Ascending aorta (tissue), 2 donors: ENCODE results near the gene ITGA7. TPM values are rescaled to one million over a fixed set of nuclear protein-coding genes. Genes with fewer than 3 reads are reported as not detected.

Source experiments
- DNase-seq, 2 donors: peaks; one replicate each; pipeline ENCODE4 v3.0.0-alpha.2; 2019; ENCODE audit warnings: low spot score in 2 of 2
- H3K27ac ChIP-seq, 2 donors: fragments of 200-600 bp; sonication (generic); one replicate each; pipeline ENCODE4 v1.5.1; 2016 to 2017; ENCODE audit warnings: mild to moderate bottlenecking in 1 of 2
- H3K27me3 ChIP-seq: fragments of 200-600 bp; sonication (generic); one replicate; pipeline ENCODE4 v1.5.1; 2017
- H3K36me3 ChIP-seq, 2 donors: fragments of 200-600 bp; sonication (generic); one replicate each; pipeline ENCODE4 v1.5.1; 2016
- H3K4me1 ChIP-seq, 2 donors: fragments of 200-600 bp; sonication (generic); one replicate each; pipeline ENCODE4 v1.5.1; 2016 to 2017; ENCODE audit warnings: mild to moderate bottlenecking in 1 of 2
- H3K4me3 ChIP-seq, 2 donors: fragments of 200-600 bp; sonication (generic); one replicate each; pipeline ENCODE4 v1.5.1; 2016 to 2017; ENCODE audit warnings: mild to moderate bottlenecking in 1 of 2
- H3K9me3 ChIP-seq, 2 donors: fragments of 200-600 bp; sonication (generic); one replicate each; pipeline ENCODE4 v1.5.1; 2016
- intact Hi-C: fragments of 100-400 bp; cut with DNase I; formaldehyde crosslinking; loops from one replicate; pipeline ENCODE4 v1.15.1; 2023
- total RNA-seq: library from RNA; depleted of rRNA; stranded (reverse); fragments of >200 nt; gene quantifications from one replicate; pipeline ENCODE4 v1.1.0, GENCODE V29; 2016
- TF ChIP-seq, protein P1 (sequence below), 3 experiments: fragments of 200-600 bp in 2 of 3; fragments of 450-650 bp in 1 of 3; sonication (generic) in 2 of 3; IDR thresholded peaks; one replicate each; pipeline ENCODE4 v1.5.1; 2016 to 2019; ENCODE audit warnings: antibody characterized with exemption in 3 of 3, mild to moderate bottlenecking in 1 of 3, moderate library complexity in 1 of 3

The ITGA7 gene
- total RNA-seq, 1 donor from 2014 or later: 246 TPM

- Histone ChIP-seq H3K4me1 (peaks cover 15 to 43% of the 10 kb centered on the region in 2 donors), H3K27ac (peak overlapping the region; percentile 99), H3K27me3 (no peaks in the 10 kb centered on the region), H3K9me3 (no peaks in the 10 kb centered on the region), H3K36me3 (peaks cover 19 to 39% of the 10 kb centered on the region in 2 donors), H3K4me3 (peak overlapping the region; percentile 80 to 98)
- DNase-seq: peak in 1 of 2 donors; percentile 89
- intact Hi-C loops: loop anchor here (2.0 to 10.0 kb wide), 2 partner anchors 48 to 1304 kb away; a partner anchor contains a TSS
- TF ChIP-seq, protein P1, sequence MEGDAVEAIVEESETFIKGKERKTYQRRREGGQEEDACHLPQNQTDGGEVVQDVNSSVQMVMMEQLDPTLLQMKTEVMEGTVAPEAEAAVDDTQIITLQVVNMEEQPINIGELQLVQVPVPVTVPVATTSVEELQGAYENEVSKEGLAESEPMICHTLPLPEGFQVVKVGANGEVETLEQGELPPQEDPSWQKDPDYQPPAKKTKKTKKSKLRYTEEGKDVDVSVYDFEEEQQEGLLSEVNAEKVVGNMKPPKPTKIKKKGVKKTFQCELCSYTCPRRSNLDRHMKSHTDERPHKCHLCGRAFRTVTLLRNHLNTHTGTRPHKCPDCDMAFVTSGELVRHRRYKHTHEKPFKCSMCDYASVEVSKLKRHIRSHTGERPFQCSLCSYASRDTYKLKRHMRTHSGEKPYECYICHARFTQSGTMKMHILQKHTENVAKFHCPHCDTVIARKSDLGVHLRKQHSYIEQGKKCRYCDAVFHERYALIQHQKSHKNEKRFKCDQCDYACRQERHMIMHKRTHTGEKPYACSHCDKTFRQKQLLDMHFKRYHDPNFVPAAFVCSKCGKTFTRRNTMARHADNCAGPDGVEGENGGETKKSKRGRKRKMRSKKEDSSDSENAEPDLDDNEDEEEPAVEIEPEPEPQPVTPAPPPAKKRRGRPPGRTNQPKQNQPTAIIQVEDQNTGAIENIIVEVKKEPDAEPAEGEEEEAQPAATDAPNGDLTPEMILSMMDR (IDR thresholded peaks at IDR 0.05): no peak
Observed at GRCh38 chr12:55728186-55728938, 20.7 kb upstream of the ITGA7 start.

- TF ChIP-seq, protein P1 (IDR thresholded peaks at IDR 0.05): no peak
Observed at GRCh38 chr12:55727643-55728185, 20.0 kb upstream of the ITGA7 start.

DNA sequence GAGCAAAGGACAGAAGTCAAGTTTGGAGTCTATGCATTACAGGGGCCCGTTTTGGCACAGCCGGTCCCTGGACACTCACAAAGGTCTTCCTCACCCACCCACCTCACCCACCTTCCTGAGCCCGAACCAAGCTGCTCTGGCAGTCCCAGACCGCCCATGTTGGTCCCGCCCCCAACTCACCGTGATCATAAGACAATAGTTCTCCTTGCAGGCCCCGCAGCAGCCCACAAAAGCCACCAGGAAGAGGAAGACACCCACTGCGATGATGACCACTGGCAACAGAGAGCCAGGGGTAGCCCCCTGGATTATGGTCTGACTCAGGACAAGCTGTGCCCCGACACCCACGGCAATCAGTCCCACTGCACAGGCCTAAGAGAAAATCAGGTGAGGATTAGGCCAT is 19.3 kb upstream of the ITGA7 start:
- Histone ChIP-seq H3K9me3 (no peaks in the 10 kb centered on the region), H3K4me3 (peak overlapping the region; percentile 80 to 98), H3K27me3 (no peaks in the 10 kb centered on the region), H3K4me1 (peaks cover 15 to 48% of the 10 kb centered on the region in 2 donors), H3K36me3 (peaks cover 19 to 39% of the 10 kb centered on the region in 2 donors), H3K27ac (peak overlapping the region; percentile 99)
- intact Hi-C loops: loop anchor here (10.0 kb wide), 1 partner anchor 1302 kb away; no protein-coding TSS in a partner anchor
- no peak for DNase-seq
- TF ChIP-seq, protein P1 (IDR thresholded peaks at IDR 0.05): no peak

More at GRCh38 chr12:55727643-55728185, 20.0 kb upstream of the ITGA7 start:
- no peak for DNase-seq
- Histone ChIP-seq H3K36me3 (peaks cover 19 to 39% of the 10 kb centered on the region in 2 donors), H3K4me1 (peaks cover 15 to 48% of the 10 kb centered on the region in 2 donors), H3K27ac (peak overlapping the region; percentile 99), H3K4me3 (peak overlapping the region; percentile 80 to 98), H3K27me3 (no peaks in the 10 kb centered on the region), H3K9me3 (no peaks in the 10 kb centered on the region)
- intact Hi-C loops: loop anchor here (2.0 to 10.0 kb wide), 2 partner anchors 47 to 1303 kb away; a partner anchor contains a TSS

DNA sequence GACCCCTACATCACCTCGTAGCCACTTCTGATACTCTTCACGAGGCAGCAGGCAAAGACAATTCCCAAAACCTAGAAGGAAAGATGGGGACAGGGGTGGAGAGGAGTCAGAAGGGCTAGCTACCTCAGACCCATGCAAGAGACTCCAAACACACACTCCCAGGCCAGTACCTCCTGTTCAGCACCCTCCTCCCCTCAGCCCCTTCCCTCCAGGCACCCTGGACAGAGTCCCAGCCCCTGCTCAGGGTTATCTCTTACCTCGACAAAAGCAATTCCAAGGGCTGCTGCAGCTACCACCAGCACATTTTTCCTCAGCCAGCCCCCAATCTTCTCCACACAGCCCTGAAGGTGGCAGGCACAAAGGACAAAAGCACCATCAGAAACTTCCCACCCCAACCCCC is 17.9 kb upstream of the ITGA7 start:
- Histone ChIP-seq H3K4me1 (peaks cover 26 to 52% of the 10 kb centered on the region in 2 donors), H3K9me3 (no peaks in the 10 kb centered on the region), H3K27me3 (no peaks in the 10 kb centered on the region), H3K27ac (peak overlapping the region; percentile 54 to 99), H3K36me3 (peaks cover 19 to 39% of the 10 kb centered on the region in 2 donors), H3K4me3 (no peak overlapping the region)
- TF ChIP-seq, protein P1 (IDR thresholded peaks at IDR 0.05): no peak
- intact Hi-C loops: loop anchor here (10.0 kb wide), 1 partner anchor 1301 kb away; no protein-coding TSS in a partner anchor
- no peak for DNase-seq

- DNase-seq: peak in 1 of 2 donors; percentile 62
- Histone ChIP-seq H3K27me3 (no peaks in the 10 kb centered on the region), H3K9me3 (no peaks in the 10 kb centered on the region), H3K4me3 (no peak overlapping the region), H3K4me1 (peaks cover 24 to 50% of the 10 kb centered on the region in 2 donors), H3K27ac (peak overlapping the region; percentile 54 to 63), H3K36me3 (peaks cover 19 to 39% of the 10 kb centered on the region in 2 donors)
- intact Hi-C loops: loop anchor here (5.0 to 10.0 kb wide), 2 partner anchors 68 to 1300 kb away; no protein-coding TSS in a partner anchor
- TF ChIP-seq, protein P1 (IDR thresholded peaks at IDR 0.05): no peak
Observed at GRCh38 chr12:55724940-55725309, 17.2 kb upstream of the ITGA7 start.
